ENCODE measurements around the gene AUTS2. TPM values are rescaled to one million over a fixed set of nuclear protein-coding genes. Genes with fewer than 3 reads are reported as not detected.

Gene AUTS2
- total RNA-seq, 3 donors from 2014 or later: 31.5 to 94.3 (median 81.3) TPM

DNA sequence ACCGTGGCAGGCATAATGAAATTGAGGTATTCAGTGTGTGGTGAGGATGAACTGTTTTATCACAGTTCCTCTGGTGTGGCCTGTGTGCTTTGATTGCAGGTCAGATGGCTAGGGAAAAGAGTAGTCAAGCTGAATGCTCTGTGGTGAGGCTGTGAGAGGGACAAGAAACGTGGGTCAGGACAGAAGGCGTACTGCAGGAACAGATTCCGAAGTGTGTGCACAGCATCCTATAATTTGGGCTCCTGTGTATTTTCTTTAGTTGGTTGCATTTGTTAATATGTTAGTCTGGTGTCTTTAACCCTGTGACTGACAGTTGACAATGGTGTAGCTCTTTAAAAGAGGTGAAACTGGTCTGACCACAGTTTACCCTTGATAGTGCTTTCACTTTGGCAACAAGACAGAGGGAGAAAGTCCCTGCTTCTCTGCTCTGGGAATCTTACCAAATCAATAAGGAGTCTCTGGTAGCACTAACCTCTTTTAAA, 76.5 kb downstream of the AUTS2 start:
- H3K27me3 ChIP-seq: no peaks in the 10 kb centered on the region
- TF ChIP-seq, protein P1, sequence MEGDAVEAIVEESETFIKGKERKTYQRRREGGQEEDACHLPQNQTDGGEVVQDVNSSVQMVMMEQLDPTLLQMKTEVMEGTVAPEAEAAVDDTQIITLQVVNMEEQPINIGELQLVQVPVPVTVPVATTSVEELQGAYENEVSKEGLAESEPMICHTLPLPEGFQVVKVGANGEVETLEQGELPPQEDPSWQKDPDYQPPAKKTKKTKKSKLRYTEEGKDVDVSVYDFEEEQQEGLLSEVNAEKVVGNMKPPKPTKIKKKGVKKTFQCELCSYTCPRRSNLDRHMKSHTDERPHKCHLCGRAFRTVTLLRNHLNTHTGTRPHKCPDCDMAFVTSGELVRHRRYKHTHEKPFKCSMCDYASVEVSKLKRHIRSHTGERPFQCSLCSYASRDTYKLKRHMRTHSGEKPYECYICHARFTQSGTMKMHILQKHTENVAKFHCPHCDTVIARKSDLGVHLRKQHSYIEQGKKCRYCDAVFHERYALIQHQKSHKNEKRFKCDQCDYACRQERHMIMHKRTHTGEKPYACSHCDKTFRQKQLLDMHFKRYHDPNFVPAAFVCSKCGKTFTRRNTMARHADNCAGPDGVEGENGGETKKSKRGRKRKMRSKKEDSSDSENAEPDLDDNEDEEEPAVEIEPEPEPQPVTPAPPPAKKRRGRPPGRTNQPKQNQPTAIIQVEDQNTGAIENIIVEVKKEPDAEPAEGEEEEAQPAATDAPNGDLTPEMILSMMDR (IDR thresholded peaks at IDR 0.05): no peak
- no peak for TF ChIP-seq POLR2A (IDR thresholded peaks at IDR 0.05)
- no peak for TF ChIP-seq POLR2AphosphoS5 (IDR thresholded peaks at IDR 0.05)
- peak overlapping the region; percentile 45 to 53 for H3K27ac ChIP-seq

DNA sequence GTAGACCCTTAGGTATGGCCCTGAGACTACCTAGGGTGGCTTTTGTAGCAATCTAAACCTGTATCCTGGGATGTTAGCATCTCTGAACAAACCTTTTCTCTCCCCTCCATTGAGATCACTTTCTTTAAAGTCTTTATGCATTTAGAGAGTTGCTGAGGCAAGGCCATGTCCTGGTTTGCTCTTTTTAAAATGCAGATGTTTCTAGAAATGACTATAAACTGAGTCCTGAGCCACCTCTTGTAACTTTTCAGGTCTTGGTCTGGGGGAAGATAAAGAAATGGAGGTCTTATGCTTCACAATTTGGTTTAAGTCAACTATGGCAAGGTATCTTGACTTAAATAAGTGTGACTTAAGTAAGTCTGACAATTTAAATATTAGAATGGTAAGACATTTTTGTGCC, 78.0 kb downstream of the AUTS2 start:
- Histone ChIP-seq H3K36me3 (no peaks in the 10 kb centered on the region), H3K27me3 (no peaks in the 10 kb centered on the region), H3K4me1 (peaks cover 0 to 8% of the 10 kb centered on the region in 2 donors), H3K4me3 (no peak overlapping the region), H3K9me3 (no peaks in the 10 kb centered on the region), H3K27ac (no peak overlapping the region)
- DNase-seq (ENCODE audit: low spot score in 2 of 2): no peak
- TF ChIP-seq, protein P1 (IDR thresholded peaks at IDR 0.05): no peak
- no peak for TF ChIP-seq POLR2A (IDR thresholded peaks at IDR 0.05)
- TF ChIP-seq POLR2AphosphoS5 (IDR thresholded peaks at IDR 0.05): no peak
- intact Hi-C loops (cut with DNase I; ENCODE audit: low total_unique reads): no loop called here

More for the DNA sequence above, 76.5 kb downstream of the AUTS2 start:
- DNase-seq (ENCODE audit: low spot score in 2 of 2): no peak
- H3K36me3 ChIP-seq: no peaks in the 10 kb centered on the region
- no peak overlapping the region for H3K4me3 ChIP-seq
- intact Hi-C loops (cut with DNase I; ENCODE audit: low total_unique reads): no loop called here
- H3K4me1 ChIP-seq: peaks cover 3 to 8% of the 10 kb centered on the region in 2 donors
- no peaks in the 10 kb centered on the region for H3K9me3 ChIP-seq

DNA sequence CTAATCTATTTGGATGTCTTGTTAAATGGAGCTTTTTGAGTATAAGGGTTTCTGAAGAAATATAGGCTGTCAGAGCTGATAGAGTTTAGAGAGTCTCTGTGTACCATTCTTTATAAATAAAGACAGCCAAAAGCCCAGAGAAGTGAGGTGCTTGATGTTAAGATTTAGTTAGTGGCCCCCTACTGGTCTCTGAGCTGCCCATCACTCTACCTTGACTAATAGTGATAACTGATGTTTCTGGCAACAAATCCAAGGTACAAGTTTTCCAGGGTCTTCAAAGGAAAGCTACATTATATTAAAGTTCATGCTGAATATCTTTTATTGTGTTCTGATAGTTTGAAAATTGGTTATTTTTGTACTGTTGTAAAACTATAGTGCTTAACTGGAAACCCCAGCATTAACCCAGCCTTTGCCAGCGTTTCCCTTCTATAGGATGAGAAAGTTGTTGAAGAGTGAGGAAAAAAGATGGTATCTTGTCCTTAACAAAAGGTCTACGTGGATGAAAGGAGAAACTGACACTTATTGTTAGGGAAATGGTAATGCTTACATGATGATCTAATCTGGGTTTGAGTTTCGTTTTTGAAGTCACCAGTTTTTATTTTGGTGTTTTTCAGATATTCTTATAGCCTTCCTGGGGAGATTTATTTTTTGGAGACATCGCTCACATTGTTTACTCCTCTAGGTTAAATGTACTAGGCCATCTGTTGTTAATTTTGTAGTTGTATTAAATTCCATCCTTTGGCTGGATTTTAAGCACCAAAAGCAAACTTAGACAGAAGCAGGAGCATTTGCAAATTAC, 79.0 kb downstream of the AUTS2 start:
- H3K9me3 ChIP-seq: no peaks in the 10 kb centered on the region
- intact Hi-C loops (cut with DNase I; ENCODE audit: low total_unique reads): no loop called here
- TF ChIP-seq POLR2AphosphoS5 (IDR thresholded peaks at IDR 0.05) (no peak), POLR2A (IDR thresholded peaks at IDR 0.05) (no peak)
- TF ChIP-seq, protein P1 (IDR thresholded peaks at IDR 0.05): no peak
- peak overlapping the region; percentile 60 to 69 for H3K27ac ChIP-seq
- no peaks in the 10 kb centered on the region for H3K27me3 ChIP-seq
- no peak for DNase-seq (ENCODE audit: low spot score in 2 of 2)
- peaks cover 0 to 8% of the 10 kb centered on the region in 2 donors for H3K4me1 ChIP-seq
- no peak overlapping the region for H3K4me3 ChIP-seq
- no peaks in the 10 kb centered on the region for H3K36me3 ChIP-seq

DNA sequence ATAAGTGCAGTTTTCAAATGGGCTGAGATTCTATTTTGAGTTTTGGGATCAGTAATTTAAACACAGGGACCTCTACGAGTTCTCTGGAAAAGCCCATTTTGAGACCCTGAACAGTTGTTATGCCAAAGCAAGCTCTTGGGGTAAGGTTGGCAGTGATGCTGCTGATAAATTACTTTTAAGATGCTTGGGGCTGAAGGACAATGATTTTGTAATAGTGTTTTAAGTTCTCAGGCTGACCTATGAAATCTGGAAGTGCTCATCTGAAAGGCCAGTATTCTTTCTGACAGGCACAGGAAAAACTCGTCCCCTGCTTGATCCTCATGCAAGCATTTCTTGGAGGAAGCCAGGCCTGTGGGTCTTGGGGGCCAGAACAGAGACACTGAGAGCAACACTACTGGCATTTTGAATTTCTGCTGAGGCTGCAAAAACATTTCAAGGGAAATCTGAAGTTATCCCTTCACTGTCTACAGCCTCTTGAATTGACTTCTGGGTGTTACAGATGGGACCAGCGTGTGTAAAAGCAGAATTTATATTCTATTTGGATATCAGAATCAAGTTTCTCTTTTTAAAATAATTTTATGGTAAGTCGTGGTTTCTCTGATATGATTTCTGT, 79.7 kb downstream of the AUTS2 start:
- Histone ChIP-seq H3K4me1 (peaks cover 0 to 8% of the 10 kb centered on the region in 2 donors), H3K27ac (peak overlapping the region; percentile 69 to 85)

More for the DNA sequence above, 79.7 kb downstream of the AUTS2 start:
- Histone ChIP-seq H3K27me3 (no peaks in the 10 kb centered on the region), H3K4me3 (no peak overlapping the region), H3K9me3 (no peaks in the 10 kb centered on the region), H3K36me3 (no peaks in the 10 kb centered on the region)
- TF ChIP-seq POLR2AphosphoS5 (IDR thresholded peaks at IDR 0.05): peak in 1 of 3 donors; percentile 12
- TF ChIP-seq, protein P1 (IDR thresholded peaks at IDR 0.05): no peak
- no peak for DNase-seq (ENCODE audit: low spot score in 2 of 2)
- intact Hi-C loops (cut with DNase I; ENCODE audit: low total_unique reads): no loop called here

All from breast epithelium (tissue), 4 donors.